Rectal smooth muscle tissue (tissue), 1 donor: ENCODE results near the gene WDR49.
"Not testable (repeated sequence)": the region's sequence is repeated elsewhere in the genome, so short reads cannot be mapped to it uniquely, and the experiment has no call there.

ENCODE experiments used
- H3K27ac ChIP-seq: one replicate; pipeline ENCODE4 v1.7.0; 2013; ENCODE audit warnings: low read depth, low read length, inconsistent platforms
- H3K27me3 ChIP-seq: one replicate; pipeline ENCODE4 v1.7.0; 2013; ENCODE audit warnings: low read length; ENCODE audit not compliant: control insufficient read depth, insufficient read depth
- H3K36me3 ChIP-seq: one replicate; pipeline ENCODE4 v1.7.0; 2013; ENCODE audit warnings: low read length; ENCODE audit not compliant: control insufficient read depth, insufficient read depth
- H3K4me1 ChIP-seq: one replicate; pipeline ENCODE4 v1.7.0; 2013; ENCODE audit warnings: low read length; ENCODE audit not compliant: control insufficient read depth, insufficient read depth
- H3K4me3 ChIP-seq: one replicate; pipeline ENCODE4 v1.7.0; 2013; ENCODE audit warnings: low read length
- H3K9ac ChIP-seq: one replicate; pipeline ENCODE4 v1.7.0; 2013; ENCODE audit warnings: low read length

WDR49 gene

DNA sequence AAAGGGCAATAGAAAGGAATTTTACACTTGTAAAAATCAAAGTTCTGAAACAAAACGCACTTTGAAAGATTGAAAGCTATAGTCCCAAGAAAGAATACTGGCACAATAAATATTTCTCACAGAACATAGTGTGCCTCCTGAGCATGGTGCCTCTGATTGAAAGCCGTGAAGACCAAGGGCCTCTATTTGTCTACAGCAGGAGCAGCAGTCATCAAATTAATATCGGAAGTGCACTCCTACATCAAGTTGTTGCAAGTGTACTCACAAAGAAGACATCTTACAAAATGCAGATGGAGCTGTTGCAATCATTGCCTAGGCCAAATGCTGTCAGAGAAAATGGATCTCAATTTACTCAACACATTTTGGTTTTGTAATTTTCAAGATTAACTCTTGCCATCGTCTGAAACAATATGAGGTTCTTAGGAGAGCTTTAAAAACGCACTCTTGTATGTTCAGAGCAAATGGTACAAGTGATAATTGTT lies 9.2 kb upstream of the WDR49 start:
- Histone ChIP-seq H3K4me3 (no peak overlapping the region), H3K27ac (no peak overlapping the region), H3K36me3 (no peaks in the 10 kb centered on the region), H3K4me1 (no peaks in the 10 kb centered on the region), H3K27me3 (no peaks in the 10 kb centered on the region), H3K9ac (no peak overlapping the region)

DNA sequence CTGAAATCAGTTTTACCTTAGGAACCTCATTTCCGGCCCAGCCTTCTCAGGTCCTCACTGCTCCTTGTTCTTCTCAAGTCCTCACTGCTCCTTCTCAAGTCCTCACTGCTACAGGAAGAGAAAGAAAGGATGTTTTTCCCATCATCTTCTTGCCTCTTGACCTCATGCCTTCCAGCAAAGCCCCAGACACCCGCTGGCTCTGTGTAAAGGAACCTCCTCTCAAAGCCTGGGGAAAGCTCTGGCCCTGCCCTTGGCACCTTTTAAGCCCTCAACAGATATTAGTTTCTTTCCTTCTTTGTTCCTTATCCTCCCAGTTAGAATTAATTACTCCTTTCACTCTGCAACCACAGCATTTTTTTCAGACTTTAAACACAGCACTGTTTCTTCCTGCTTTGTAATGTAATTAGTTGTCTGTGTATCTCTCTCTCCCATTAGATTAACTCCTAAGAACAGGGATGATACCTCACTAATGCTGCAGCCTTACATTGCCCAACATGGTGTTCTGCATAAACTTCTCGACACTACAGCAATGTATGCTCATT lies 4.0 kb upstream of the WDR49 start:
- Histone ChIP-seq H3K27me3 (no peaks in the 10 kb centered on the region), H3K9ac (no peak overlapping the region)

DNA sequence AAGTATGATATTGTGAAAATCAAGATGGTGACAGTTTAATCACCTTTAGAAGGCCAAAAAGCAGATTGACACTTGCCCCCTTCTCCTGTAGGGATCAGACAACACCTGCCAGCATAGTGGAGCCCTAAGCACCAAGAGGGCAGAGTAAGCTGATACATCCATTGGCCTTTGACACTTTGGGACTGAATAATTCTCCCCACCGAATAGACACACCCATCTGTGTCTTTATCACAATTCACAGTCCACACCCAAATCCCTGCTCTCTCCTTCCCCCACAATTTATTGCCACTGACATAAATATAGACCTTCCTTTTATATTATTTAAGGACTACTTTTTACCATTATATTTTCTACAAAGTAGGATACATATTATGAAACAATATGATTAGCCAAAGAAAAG lies 3.1 kb upstream of the WDR49 start:
- no peaks in the 10 kb centered on the region for H3K27me3 ChIP-seq
- H3K4me1 ChIP-seq, result no peaks in the 10 kb centered on the region
- H3K36me3 ChIP-seq, result no peaks in the 10 kb centered on the region
- no peak overlapping the region for H3K9ac ChIP-seq
- H3K27ac ChIP-seq, result no peak overlapping the region
- no peak overlapping the region for H3K4me3 ChIP-seq

More for the DNA sequence above, 4.0 kb upstream of the WDR49 start:
- H3K4me3 ChIP-seq, result no peak overlapping the region
- no peaks in the 10 kb centered on the region for H3K4me1 ChIP-seq
- H3K36me3 ChIP-seq, result no peaks in the 10 kb centered on the region
- H3K27ac ChIP-seq, result no peak overlapping the region

DNA sequence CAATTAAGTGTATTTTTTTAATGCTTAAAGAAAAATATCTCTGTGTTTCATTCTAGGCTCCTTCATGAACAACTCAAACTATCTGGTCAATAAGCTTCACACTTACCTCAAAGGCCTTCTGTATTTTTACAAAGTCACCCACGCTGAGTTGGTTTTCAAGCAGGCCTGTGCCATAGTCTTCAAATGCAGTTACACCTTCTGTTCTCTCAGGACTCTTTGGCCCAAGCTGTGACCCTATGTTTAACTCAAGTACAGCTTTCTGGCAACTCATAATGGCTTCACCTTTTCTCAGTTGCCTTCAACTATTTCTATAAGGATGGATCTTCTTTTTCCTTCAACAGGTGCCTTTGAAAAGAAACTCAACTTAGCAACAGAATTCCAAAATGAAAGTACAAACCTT lies 587 bp downstream of the WDR49 start:
- Histone ChIP-seq H3K9ac (no peak overlapping the region), H3K27me3 (no peaks in the 10 kb centered on the region), H3K36me3 (no peaks in the 10 kb centered on the region), H3K4me3 (no peak overlapping the region), H3K27ac (no peak overlapping the region), H3K4me1 (no peaks in the 10 kb centered on the region)

DNA sequence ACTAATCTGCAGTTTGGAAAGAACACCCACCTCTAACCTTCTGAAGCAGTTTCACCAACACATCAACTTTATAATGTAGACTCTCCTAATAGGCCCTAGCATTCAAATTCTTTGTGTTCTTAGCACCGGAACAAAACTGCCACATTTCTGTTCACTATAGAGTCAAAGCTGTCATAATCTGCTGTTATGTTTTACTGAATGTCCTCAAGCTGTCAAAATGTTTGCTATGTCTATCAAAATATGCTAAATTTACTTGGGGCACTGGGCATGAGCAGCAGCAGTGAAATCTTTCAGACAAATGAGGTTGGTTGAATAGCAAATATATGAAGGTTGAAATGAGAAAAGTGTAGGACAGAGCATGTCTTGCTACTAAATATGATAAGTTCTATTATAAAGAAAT lies 1.9 kb downstream of the WDR49 start:
- Histone ChIP-seq H3K9ac (no peak overlapping the region), H3K36me3 (no peaks in the 10 kb centered on the region), H3K4me3 (no peak overlapping the region), H3K4me1 (no peaks in the 10 kb centered on the region), H3K27ac (no peak overlapping the region), H3K27me3 (no peaks in the 10 kb centered on the region)

DNA sequence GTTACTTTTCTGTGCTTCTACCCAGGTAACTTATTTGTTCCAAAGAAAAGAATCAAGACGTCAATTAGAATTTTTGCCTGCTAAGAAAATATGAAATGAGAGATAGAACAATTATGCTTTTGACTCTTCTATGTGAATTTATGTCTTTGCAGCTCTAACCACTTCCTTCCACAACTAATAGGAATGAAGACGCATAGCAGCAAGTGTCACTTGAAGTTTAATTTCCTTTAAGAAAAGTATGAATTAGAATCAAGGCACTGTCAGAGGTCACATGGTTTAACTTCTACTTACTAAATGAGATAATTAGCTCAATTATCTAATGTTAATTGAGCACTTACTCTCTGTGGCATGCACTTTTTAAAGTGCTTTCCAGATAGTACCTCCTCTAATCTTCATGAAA lies 3.3 kb downstream of the WDR49 start:
- Histone ChIP-seq H3K4me1 (no peaks in the 10 kb centered on the region), H3K27me3 (no peaks in the 10 kb centered on the region), H3K36me3 (no peaks in the 10 kb centered on the region)

DNA sequence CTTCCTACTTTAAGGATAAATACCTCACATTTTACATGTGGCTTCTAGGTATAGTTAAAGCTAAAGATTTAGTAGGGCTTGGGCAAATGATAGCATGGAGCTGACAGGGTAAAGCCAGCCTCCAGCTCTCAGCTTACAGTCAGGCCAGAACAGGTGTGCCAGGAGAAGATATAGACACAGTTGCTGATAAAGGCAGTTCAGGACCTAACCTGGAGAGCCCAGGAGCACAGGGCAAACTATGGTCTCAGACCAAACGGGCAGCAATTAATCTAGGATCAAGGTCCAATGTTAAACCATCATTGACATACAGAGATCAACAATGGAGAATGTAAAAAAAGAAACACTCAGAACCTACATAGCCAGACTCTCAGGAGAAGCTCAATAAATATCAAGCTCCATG lies 4.0 kb downstream of the WDR49 start:
- Histone ChIP-seq H3K4me1 (no peaks in the 10 kb centered on the region), H3K27me3 (no peaks in the 10 kb centered on the region), H3K27ac (no peak overlapping the region), H3K36me3 (no peaks in the 10 kb centered on the region), H3K4me3 (no peak overlapping the region), H3K9ac (no peak overlapping the region)

More for the DNA sequence above, 3.3 kb downstream of the WDR49 start:
- Histone ChIP-seq H3K9ac (no peak overlapping the region), H3K4me3 (no peak overlapping the region), H3K27ac (no peak overlapping the region)

DNA sequence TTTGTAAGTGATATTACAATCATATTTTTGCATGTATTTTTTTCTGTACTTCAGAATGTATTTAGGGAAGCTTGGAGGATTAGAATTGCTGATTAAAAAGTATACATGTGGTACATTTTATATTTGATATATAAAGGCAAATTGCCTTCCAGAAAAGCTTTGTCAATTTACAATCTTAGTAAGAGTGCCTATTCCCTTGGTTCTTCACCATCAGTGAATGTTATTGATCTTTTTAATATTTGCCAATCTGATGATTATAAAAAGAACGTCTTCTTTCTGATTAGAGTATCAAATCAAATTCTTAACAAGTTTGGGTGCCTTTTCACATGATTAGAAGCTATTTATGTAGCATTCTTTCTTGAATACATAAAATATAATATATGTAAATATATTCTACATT lies 9.1 kb downstream of the WDR49 start:
- Histone ChIP-seq H3K9ac (no peak overlapping the region), H3K36me3 (no peaks in the 10 kb centered on the region), H3K27me3 (no peaks in the 10 kb centered on the region), H3K27ac (no peak overlapping the region), H3K4me3 (no peak overlapping the region), H3K4me1 (no peaks in the 10 kb centered on the region)

DNA sequence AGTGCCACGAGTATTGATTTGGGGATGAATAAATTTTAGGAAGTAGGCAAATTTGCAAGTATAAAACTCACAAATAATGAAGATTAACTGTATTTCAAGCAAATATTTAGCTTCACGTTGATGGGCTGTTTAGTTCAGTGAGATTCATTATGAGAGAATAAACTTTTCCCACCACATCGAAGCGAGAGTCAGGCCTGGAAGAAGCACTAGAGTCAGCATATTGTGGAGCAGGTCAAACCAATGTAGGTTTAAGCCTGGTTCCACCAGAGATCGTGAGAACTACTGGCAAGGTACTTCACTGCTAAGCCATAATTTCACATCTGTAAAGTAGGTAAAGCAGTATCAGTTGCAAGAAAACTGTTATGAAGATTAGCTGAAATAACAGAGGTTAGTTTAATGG lies 22.3 kb downstream of the WDR49 start:
- Histone ChIP-seq H3K27me3 (no peaks in the 10 kb centered on the region), H3K4me3 (no peak overlapping the region), H3K27ac (no peak overlapping the region), H3K36me3 (no peaks in the 10 kb centered on the region), H3K9ac (no peak overlapping the region), H3K4me1 (no peaks in the 10 kb centered on the region)

DNA sequence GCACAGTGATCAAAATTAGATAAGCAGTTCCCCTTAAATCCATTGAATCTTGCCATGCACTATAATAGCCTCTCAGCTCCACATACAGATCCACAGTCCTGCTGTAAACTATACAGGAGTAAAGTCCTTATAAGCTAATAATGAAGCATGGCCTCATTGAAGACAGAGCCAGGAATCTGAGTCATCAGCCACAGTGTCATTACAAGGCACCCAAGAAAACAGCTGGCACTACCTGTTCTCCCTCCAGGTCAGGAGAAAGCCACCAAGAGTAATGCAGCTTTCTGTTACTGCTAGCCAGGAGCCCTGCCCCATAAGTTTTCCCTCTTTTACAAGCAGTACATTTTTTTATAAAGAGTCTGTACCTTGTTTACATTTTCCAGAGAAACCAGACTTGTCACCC lies 27.3 kb downstream of the WDR49 start:
- Histone ChIP-seq H3K27me3 (no peaks in the 10 kb centered on the region), H3K4me3 (no peak overlapping the region), H3K27ac (no peak overlapping the region)

DNA sequence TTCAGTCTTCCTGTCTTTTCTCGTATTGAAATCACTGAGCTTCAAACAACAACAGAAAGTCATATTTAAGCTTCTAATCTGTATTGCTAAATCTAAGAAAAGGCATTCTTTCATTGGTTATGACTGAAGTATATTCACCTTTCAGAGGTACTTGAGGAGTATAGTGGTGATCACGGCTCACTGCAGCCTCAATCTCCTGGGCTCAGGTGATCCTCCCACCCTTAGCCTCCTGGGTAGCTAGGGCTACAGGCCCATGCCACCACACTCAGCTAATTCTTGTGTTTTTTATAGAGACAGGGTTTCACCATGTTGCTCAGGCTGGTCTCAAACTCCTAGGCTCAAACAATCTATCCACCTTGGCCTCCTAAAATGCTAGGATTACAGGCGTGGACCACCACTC lies 38.7 kb downstream of the WDR49 start:
- Histone ChIP-seq H3K27me3 (no peaks in the 10 kb centered on the region), H3K4me3 (no peak overlapping the region), H3K4me1 (no peaks in the 10 kb centered on the region), H3K36me3 (no peaks in the 10 kb centered on the region), H3K27ac (no peak overlapping the region), H3K9ac (no peak overlapping the region)

More for the DNA sequence above, 27.3 kb downstream of the WDR49 start:
- no peaks in the 10 kb centered on the region for H3K36me3 ChIP-seq
- no peak overlapping the region for H3K9ac ChIP-seq
- H3K4me1 ChIP-seq, result no peaks in the 10 kb centered on the region

DNA sequence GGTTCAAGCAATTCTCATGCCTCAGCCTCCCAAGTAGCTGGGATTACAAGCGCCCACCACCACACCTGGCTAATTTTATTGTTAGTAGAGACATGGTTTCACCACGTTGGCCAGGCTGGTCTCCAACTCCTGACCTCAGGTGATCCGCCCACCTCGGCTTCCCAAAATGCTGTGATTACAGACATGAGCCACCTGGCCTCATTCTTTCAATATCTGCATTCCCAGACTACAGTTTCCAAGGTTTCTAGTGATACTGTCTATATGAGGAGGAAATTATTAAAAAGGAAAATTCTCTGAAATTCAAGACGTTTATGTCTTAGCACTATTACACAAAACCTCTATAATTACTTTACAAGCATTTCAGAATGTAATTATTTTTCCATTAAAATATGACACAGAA lies 39.5 kb downstream of the WDR49 start:
- not testable (repeated sequence) for H3K27ac ChIP-seq, H3K4me3 ChIP-seq, H3K4me1 ChIP-seq, H3K27me3 ChIP-seq, H3K9ac ChIP-seq, H3K36me3 ChIP-seq

DNA sequence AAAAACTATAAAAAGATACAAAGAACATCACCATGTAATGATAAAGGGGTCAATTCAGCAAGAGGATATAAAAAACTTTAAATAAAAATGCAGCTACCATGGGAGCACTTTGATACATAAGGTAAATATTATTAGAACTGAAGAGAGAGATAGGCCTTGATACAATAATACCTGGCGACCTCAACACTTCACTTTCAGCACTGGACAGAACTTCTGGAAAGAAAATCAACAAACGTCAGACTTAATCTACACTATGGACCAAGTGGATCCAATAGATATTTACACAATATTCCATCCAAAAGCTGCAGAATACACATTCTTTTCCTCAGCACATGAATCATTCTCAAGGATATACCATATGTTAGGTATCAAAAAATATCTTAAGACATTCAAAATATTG lies 42.0 kb downstream of the WDR49 start:
- Histone ChIP-seq H3K9ac (no peak overlapping the region), H3K36me3 (no peaks in the 10 kb centered on the region), H3K27me3 (no peaks in the 10 kb centered on the region), H3K4me3 (no peak overlapping the region), H3K27ac (no peak overlapping the region), H3K4me1 (no peaks in the 10 kb centered on the region)
